Astrocyte of the cerebellum (primary cell): ENCODE results near the gene HMGB1.

Experiments used
- DNase-seq: peaks from one replicate; pipeline ENCODE4 v3.0.0-alpha.2; 2011; ENCODE audit warnings: low read depth
- H3K4me3 ChIP-seq: 2 replicates; pipeline ENCODE4 v1.5.1; 2011; ENCODE audit warnings: mild to moderate bottlenecking, low read depth, low read length, moderate library complexity
- CTCF ChIP-seq: IDR thresholded peaks from 2 replicates; pipeline ENCODE4 v1.5.1; 2012; ENCODE audit warnings: low read length, low read depth, moderate library complexity, mild to moderate bottlenecking; ENCODE audit errors: missing control alignments
- in situ Hi-C: cut with HindIII; loops from 2 replicates; pipeline ENCODE4 v1.10.0; 2017; ENCODE audit warnings: low sequenced_read_pairs

The HMGB1 gene

GRCh38 chr13:30406779-30407416, 58.8 kb downstream of the HMGB1 start:
- no peak overlapping the region for H3K4me3 ChIP-seq
- no peak for TF ChIP-seq CTCF
- no peak for DNase-seq
- in situ Hi-C loops, result no loop called here
